Measurements from ENCODE around the gene GOLGA7B. TPM values are rescaled to one million over a fixed set of nuclear protein-coding genes. Genes with fewer than 3 reads are reported as not detected.

The GOLGA7B gene
- total and polyA plus RNA-seq, 2 donors (not counting 1 experiment from before 2014, with no cell fraction given), result 0.01 TPM; not detected in 1

DNA sequence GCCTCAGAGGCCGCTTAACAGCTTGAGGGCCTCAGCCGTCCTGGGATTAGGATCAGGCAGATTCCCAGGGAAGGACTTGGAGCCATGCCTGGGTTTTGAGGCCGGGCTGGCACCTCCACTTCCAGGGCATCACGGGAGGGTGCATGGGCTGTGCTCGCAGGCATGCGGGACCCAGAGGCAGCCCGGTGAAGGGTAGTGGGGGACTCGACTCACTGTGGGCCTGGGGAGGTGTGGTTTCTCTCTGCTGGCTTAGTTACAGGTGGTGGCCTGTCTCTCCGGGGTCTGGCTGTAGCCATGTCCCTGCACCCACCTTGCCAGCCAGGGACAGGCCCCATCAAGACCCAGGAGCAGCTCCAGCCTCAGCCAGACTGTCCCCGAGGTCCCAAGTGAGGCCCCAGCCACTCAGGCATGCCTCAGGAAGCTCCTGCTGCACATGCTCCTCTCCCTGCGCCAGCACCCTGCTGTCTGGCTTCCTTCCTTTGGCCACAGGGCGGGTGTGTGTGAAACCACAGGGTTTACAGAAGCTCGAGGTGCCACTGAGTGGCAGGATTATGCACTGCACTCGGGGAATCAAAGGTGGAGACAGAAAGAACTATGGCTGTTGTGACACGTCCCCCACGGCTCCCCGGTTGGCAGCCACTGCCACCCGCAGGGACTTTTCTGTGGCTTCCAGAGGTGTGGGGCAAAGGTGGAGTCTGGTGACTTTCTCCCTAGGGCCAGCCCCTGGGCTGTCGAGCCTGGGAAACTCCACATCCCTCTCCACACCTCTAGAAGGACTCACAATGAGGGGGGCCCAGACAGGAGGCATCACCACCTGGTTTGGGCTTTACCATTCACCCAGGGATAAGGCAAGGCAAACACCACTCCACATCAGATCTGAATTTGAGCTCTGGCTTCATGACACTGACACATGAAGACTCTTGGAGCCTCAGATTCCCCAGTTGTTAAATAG lies 19.7 kb downstream of the GOLGA7B start:
- no peak overlapping the region for H3K27ac ChIP-seq (ENCODE audit: low read length in 2 of 2)
- H3K4me2 ChIP-seq (replicated peaks; ENCODE audit: low read depth, low read length, poor library complexity, severe bottlenecking), result peak overlapping the region; percentile 27
- no peaks in the 10 kb centered on the region for H3K9me3 ChIP-seq (ENCODE audit: control extremely low read depth in 1 of 3, control insufficient read depth in 2 of 3, insufficient read depth in 1 of 3, low read length in 2 of 3)
- POLR2A ChIA-PET, result interaction anchor here (0.5 kb wide), 1 partner anchor 166 kb away, joined by 4 read pairs; no protein-coding TSS in a partner anchor
- Mint-ChIP-seq H3K9me3 (ENCODE audit: insufficient read depth) (no peaks in the 10 kb centered on the region), H3K4me1 (peaks cover 3% of the 10 kb centered on the region), H3K27me3 (peaks cover 13% of the 10 kb centered on the region), H3K27ac (no peak overlapping the region), H3K4me3 (no peak overlapping the region)
- CTCF ChIA-PET, result interaction anchor here (0.6 to 1.5 kb wide), 3 partner anchors 71 to 79 kb away, joined by 3 to 5 read pairs (median 3); no protein-coding TSS in a partner anchor
- H3K4me3 ChIP-seq (ENCODE audit: control extremely low read depth in 1 of 5, extremely low read depth in 1 of 5, insufficient read depth in 1 of 5, low read depth in 2 of 5, low read length in 4 of 5), result no peak overlapping the region
- H3K36me3 ChIP-seq (replicated peaks in 1 of 2; ENCODE audit: control extremely low read depth in 1 of 2, control insufficient read depth in 1 of 2, extremely low read depth in 1 of 2, insufficient read depth in 2 of 2, low read length in 1 of 2), result no peaks in the 10 kb centered on the region
- ATAC-seq (ENCODE audit: low read depth) (peak; percentile 51), DNase-seq (peak; percentile 51)
- peaks cover 0 to 12% (median 5%) of the 10 kb centered on the region in 4 experiments for H3K27me3 ChIP-seq (replicated peaks in 1 of 4; ENCODE audit: control extremely low read depth in 1 of 4, control insufficient read depth in 3 of 4, insufficient read depth in 4 of 4, low read length in 3 of 4)
- H3K9ac ChIP-seq (ENCODE audit: low read length), result no peak overlapping the region
- H2AFZ ChIP-seq (ENCODE audit: insufficient read depth, low read depth, low read length, poor library complexity, severe bottlenecking), result no peak overlapping the region
- intact Hi-C loops (cut with micrococcal nuclease), result no loop called here
- H3K79me2 ChIP-seq (ENCODE audit: control insufficient read depth, insufficient read depth, low read length), result no peaks in the 10 kb centered on the region
- TF ChIP-seq EZH2 (IDR thresholded peaks at IDR 0.05; ENCODE audit: borderline replicate concordance, insufficient read depth, low read depth, low read length, poor library complexity, severe bottlenecking), result no peak
- TF ChIP-seq, protein P1, sequence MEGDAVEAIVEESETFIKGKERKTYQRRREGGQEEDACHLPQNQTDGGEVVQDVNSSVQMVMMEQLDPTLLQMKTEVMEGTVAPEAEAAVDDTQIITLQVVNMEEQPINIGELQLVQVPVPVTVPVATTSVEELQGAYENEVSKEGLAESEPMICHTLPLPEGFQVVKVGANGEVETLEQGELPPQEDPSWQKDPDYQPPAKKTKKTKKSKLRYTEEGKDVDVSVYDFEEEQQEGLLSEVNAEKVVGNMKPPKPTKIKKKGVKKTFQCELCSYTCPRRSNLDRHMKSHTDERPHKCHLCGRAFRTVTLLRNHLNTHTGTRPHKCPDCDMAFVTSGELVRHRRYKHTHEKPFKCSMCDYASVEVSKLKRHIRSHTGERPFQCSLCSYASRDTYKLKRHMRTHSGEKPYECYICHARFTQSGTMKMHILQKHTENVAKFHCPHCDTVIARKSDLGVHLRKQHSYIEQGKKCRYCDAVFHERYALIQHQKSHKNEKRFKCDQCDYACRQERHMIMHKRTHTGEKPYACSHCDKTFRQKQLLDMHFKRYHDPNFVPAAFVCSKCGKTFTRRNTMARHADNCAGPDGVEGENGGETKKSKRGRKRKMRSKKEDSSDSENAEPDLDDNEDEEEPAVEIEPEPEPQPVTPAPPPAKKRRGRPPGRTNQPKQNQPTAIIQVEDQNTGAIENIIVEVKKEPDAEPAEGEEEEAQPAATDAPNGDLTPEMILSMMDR (IDR thresholded peaks at IDR 0.05), result no peak
- WGBS (ENCODE audit: insufficient coverage), result 27% methylated on average over 18 of the region's 19 CpGs
- H4K20me1 ChIP-seq (ENCODE audit: control insufficient read depth, insufficient read depth, low read length, poor library complexity, severe bottlenecking), result no peaks in the 10 kb centered on the region
- peaks cover 3 to 7% of the 10 kb centered on the region in 2 donors for H3K4me1 ChIP-seq (ENCODE audit: control insufficient read depth in 2 of 2, insufficient read depth in 2 of 2, low read length in 2 of 2)

DNA sequence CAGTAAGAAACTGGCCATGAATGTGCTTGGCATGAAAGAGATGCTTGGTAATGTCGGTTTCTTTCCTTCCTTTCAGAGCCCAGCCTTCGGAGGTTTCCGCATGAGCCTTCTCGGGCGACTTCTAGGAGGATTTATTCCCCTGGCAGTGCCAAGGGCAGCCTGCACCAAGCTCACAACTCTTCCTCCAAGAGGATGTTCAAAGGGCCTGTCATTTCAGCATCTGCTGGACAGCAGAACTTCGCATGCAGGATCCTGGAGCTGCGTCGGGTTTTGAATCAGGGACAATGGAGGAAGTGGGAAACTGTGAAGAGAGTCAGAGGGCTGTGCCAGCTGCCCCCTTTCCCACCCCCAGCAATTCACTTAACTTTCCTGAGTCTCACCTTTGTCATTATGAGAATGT lies 21.3 kb downstream of the GOLGA7B start:
- no peak for DNase-seq
- CTCF ChIA-PET, result no interaction called here
- POLR2A ChIA-PET, result no interaction called here
- no peak overlapping the region for H2AFZ ChIP-seq (ENCODE audit: insufficient read depth, low read depth, low read length, poor library complexity, severe bottlenecking)
- TF ChIP-seq, protein P1 (IDR thresholded peaks at IDR 0.05), result no peak
- TF ChIP-seq EZH2 (IDR thresholded peaks at IDR 0.05; ENCODE audit: borderline replicate concordance, insufficient read depth, low read depth, low read length, poor library complexity, severe bottlenecking), result no peak
- H3K9ac ChIP-seq (ENCODE audit: low read length), result no peak overlapping the region
- H3K4me1 Mint-ChIP-seq, result peaks cover 3% of the 10 kb centered on the region
- H3K27me3 Mint-ChIP-seq, result peaks cover 19% of the 10 kb centered on the region
- H3K27me3 ChIP-seq (replicated peaks in 1 of 4; ENCODE audit: control extremely low read depth in 1 of 4, control insufficient read depth in 3 of 4, insufficient read depth in 4 of 4, low read length in 3 of 4), result peaks cover 0 to 12% (median 5%) of the 10 kb centered on the region in 4 experiments
- no peak for ATAC-seq (ENCODE audit: low read depth)
- WGBS (ENCODE audit: insufficient coverage), result 89% methylated on average over 3 of the region's 8 CpGs
- no peaks in the 10 kb centered on the region for H3K36me3 ChIP-seq (replicated peaks in 1 of 2; ENCODE audit: control extremely low read depth in 1 of 2, control insufficient read depth in 1 of 2, extremely low read depth in 1 of 2, insufficient read depth in 2 of 2, low read length in 1 of 2)
- no peak overlapping the region for H3K4me3 Mint-ChIP-seq
- no peak overlapping the region for H3K27ac Mint-ChIP-seq
- no peak overlapping the region for H3K27ac ChIP-seq (ENCODE audit: low read length in 2 of 2)
- no peak overlapping the region for H3K4me3 ChIP-seq (ENCODE audit: control extremely low read depth in 1 of 5, extremely low read depth in 1 of 5, insufficient read depth in 1 of 5, low read depth in 2 of 5, low read length in 4 of 5)
- H3K4me1 ChIP-seq (ENCODE audit: control insufficient read depth in 2 of 2, insufficient read depth in 2 of 2, low read length in 2 of 2), result peaks cover 3 to 7% of the 10 kb centered on the region in 2 donors
- H3K9me3 Mint-ChIP-seq (ENCODE audit: insufficient read depth), result no peaks in the 10 kb centered on the region
- H3K79me2 ChIP-seq (ENCODE audit: control insufficient read depth, insufficient read depth, low read length), result no peaks in the 10 kb centered on the region
- no peaks in the 10 kb centered on the region for H4K20me1 ChIP-seq (ENCODE audit: control insufficient read depth, insufficient read depth, low read length, poor library complexity, severe bottlenecking)
- no peaks in the 10 kb centered on the region for H3K9me3 ChIP-seq (ENCODE audit: control extremely low read depth in 1 of 3, control insufficient read depth in 2 of 3, insufficient read depth in 1 of 3, low read length in 2 of 3)
- intact Hi-C loops (cut with micrococcal nuclease), result no loop called here
- no peak overlapping the region for H3K4me2 ChIP-seq (replicated peaks; ENCODE audit: low read depth, low read length, poor library complexity, severe bottlenecking)

Measured in B cell (primary cell).